OCI-LY7 (cell line): ENCODE measurements around the gene APRT.

ENCODE experiments used
- CTCF ChIP-seq: fragments of 200-600 bp; sonication (generic); conservative IDR thresholded peaks from 2 replicates; pipeline ENCODE4 v1.5.1; 2014; ENCODE audit warnings: mild to moderate bottlenecking, antibody characterized with exemption, low read length, moderate library complexity, mixed read lengths
- EZH2phosphoT487 ChIP-seq: fragments of 200-600 bp; sonication (generic); IDR thresholded peaks from 2 replicates; pipeline ENCODE4 v1.6.1; 2018; ENCODE audit warnings: low read depth, borderline replicate concordance, mild to moderate bottlenecking, mixed run types, antibody characterized with exemption, low read length, moderate library complexity, mixed read lengths

GRCh38 chr16:88800277-88800592 lies 11.5 kb downstream of the APRT start:
- TF ChIP-seq CTCF (no peak), EZH2phosphoT487 (no peak)
